T-helper 2 cell (primary cell): Measurements from ENCODE around the gene KIF2C.
A peak's percentile ranks its signal among the peaks of the same experiment; 100 is the strongest.
"Not testable (repeated sequence)": the region's sequence is repeated elsewhere in the genome, so short reads cannot be mapped to it uniquely, and the experiment has no call there.

Experiments
- DNase-seq, 5 experiments: peaks; one replicate each; pipeline versions ENCODE4 v3.0.0 to v3.0.0-alpha.2; 2012 to 2022
- total RNA-seq, 2 donors: gene quantifications; one replicate each; lab custom pipeline; 2026; lab: John Stamatoyannopoulos, UW

KIF2C gene
- 3.4 to 6.3 reads per million in 2 donors for total RNA-seq

- DNase-seq, result peak; percentile 90 to 98 (median 94)
These were observed at the start of gene KIF2C for GRCh38 chr1:44739307-44740178. KIF2C (plus strand) TSS chr1:44739837; CDS start chr1:44739933, 96 bp downstream.

- no peak for DNase-seq
These were observed 46.5 kb upstream of the KIF2C start for GRCh38 chr1:44693159-44693558.

- DNase-seq, result no peak
These were observed 45.7 kb upstream of the KIF2C start for GRCh38 chr1:44693900-44694299.

- no peak for DNase-seq
These were observed 44.7 kb upstream of the KIF2C start for GRCh38 chr1:44694863-44695478.

- DNase-seq, result no peak
These were observed 44.0 kb upstream of the KIF2C start for GRCh38 chr1:44695671-44696070.

- DNase-seq, result no peak
These were observed 43.5 kb upstream of the KIF2C start for GRCh38 chr1:44696101-44696500.

- DNase-seq, result peak in 2 of 5 experiments; percentile 20 to 74
These were observed 42.8 kb upstream of the KIF2C start for GRCh38 chr1:44696789-44697345.

GRCh38 chr1:44698138-44698537 is 41.5 kb upstream of the KIF2C start:
- DNase-seq, result no peak

- not testable (repeated sequence) for DNase-seq
These were observed 40.3 kb upstream of the KIF2C start for GRCh38 chr1:44699375-44699774.

GRCh38 chr1:44700573-44700972 is 39.1 kb upstream of the KIF2C start:
- DNase-seq, result no peak

GRCh38 chr1:44701141-44701573 is 38.5 kb upstream of the KIF2C start:
- DNase-seq, result no peak

GRCh38 chr1:44705470-44705869 is 34.2 kb upstream of the KIF2C start:
- no peak for DNase-seq

- DNase-seq, result no peak
These were observed 33.7 kb upstream of the KIF2C start for GRCh38 chr1:44705938-44706337.

GRCh38 chr1:44707112-44707881 is 32.3 kb upstream of the KIF2C start:
- no peak for DNase-seq

- peak in 1 of 5 experiments; percentile 57 for DNase-seq
These were observed 31.4 kb upstream of the KIF2C start for GRCh38 chr1:44707959-44708831.

GRCh38 chr1:44713321-44713781 is 26.3 kb upstream of the KIF2C start:
- DNase-seq, result no peak

- DNase-seq, result no peak
These were observed 25.1 kb upstream of the KIF2C start for GRCh38 chr1:44714532-44714931.

- DNase-seq, result peak in 4 of 5 experiments; percentile 38 to 85 (median 51)
These were observed 24.6 kb upstream of the KIF2C start for GRCh38 chr1:44714944-44715571.

GRCh38 chr1:44717156-44717555 is 22.5 kb upstream of the KIF2C start:
- DNase-seq, result no peak

- DNase-seq, result peak in 1 of 5 experiments; percentile 45
These were observed 22.0 kb upstream of the KIF2C start for GRCh38 chr1:44717653-44718052.

GRCh38 chr1:44718091-44718490 is 21.5 kb upstream of the KIF2C start:
- no peak for DNase-seq
